T-helper 22 cell (primary cell): ENCODE results near the gene CETN3.

ENCODE experiments used
- DNase-seq: peaks from one replicate; pipeline ENCODE4 v3.0.0-alpha.2; 2020; ENCODE audit warnings: low read depth

The CETN3 gene

DNA sequence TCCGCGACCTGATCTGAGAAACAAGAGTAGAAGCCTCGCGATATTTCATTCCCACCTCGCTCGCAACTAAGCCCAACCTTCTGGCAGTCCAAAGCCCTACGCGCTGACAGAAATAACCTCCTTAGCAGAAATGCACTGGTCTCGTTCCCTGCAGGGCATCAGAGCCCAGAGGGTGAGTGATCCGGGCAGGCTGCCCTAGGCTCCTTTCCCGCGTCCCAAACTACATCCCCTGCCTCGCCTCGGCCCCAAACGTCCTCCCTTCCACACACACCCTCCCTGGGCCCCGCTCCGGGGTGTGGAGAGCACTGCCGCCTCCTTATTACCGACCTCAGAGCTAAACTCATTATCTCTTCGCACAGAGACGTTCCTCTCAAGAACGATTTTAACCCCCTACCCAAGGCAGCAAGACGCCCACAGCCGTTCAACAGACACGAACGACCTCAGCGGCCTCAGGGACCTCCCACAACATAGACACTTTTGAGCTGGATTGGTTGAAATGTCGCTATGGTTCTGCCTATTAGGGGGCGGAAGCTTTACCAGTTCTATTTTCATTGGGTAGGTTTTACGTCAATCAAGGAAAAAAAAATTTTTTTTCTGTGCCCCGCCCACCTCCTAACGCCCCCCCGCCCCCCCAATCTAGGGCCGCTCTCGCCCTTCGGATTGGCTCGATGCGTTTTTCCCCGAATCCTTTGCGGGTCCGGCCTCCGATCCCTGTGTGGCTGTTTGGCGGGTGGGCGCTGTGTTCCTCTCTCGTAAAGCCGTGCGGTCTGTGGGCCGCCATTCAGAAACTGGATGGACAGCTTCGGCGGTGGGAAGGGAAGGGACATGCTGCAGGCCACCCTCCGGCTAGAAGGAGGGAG, at the start of gene CETN3:
Gene CETN3 (minus strand): TSS at position 439 of the 860 bp plus-strand sequence. CDS start 95 bp downstream, at position 344.
- peak; percentile 85 for DNase-seq

DNA sequence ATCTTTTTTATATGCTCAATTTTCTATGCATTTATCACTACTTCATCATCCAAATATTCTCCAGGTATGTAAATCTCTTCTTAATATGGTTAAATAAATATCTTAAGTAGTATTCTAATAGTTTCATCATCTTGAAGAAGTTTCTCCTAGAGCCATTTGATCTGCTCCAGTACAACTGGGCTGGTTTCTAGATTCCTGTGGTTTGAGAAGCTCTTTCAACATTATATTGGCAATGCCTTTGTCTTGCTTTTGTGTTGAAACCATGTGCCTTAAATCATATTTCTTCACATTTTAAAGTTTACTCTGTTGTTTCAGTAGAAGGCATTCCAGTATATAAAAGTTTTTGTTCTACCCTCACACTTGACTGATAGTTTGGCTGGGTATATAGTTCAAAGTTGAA, 37.4 kb upstream of the CETN3 start:
- DNase-seq, result no peak

DNA sequence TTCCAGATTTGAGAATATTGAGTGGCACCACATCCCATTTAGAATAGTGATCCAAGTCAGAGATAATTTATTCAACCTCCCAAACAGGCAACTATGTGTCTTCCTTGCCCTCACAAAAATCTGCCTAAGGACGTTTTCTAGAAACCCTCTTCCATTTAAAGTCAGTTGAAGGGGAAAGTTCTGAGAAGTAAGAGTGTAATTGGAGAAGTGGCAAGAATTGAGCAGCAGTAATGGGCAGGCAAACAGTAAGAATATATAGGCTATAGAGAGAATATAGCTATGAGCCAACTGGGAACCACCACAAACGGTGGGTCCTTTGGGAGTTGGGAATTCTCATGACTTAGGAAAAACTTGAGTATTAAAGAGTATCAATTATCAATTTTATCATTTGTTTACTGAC, 31.1 kb upstream of the CETN3 start:
- DNase-seq, result no peak

DNA sequence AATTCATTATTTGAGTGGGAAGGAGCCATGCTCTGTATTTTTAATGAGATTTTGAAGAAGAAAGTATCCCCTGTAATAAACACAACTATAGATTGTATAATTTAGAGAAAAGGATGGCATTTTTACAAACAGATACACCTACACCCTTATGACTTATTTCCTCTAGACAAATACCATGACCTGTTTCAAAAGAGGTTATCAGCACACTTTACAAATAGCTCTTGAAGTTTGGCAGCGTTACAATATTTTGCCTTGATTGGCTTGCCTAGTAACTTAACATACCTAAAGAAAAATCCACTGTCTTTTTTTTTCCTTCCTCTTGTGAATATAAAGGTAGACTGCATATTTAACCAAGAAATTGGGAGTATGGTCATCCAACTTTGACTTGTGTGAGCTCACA, 28.5 kb upstream of the CETN3 start:
- no peak for DNase-seq

DNA sequence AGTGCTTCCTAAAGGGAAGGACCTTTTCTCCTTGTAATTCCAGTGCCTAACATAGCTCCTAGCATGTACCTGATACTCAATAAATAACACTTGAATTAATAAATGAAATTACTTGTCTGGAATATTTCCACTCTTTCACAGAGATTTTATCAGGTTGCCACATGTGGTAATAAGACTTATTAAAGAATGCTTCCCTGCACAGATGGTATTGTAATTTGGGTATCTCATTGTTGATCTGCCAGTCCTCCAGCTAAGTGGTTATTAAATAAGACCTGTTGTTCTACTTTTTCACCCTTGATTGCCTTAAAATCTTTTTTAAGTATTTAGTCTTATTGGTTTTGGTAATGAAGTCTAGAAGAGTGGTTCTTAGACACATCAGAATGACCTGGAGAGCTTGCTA, 28.1 kb upstream of the CETN3 start:
- no peak for DNase-seq

DNA sequence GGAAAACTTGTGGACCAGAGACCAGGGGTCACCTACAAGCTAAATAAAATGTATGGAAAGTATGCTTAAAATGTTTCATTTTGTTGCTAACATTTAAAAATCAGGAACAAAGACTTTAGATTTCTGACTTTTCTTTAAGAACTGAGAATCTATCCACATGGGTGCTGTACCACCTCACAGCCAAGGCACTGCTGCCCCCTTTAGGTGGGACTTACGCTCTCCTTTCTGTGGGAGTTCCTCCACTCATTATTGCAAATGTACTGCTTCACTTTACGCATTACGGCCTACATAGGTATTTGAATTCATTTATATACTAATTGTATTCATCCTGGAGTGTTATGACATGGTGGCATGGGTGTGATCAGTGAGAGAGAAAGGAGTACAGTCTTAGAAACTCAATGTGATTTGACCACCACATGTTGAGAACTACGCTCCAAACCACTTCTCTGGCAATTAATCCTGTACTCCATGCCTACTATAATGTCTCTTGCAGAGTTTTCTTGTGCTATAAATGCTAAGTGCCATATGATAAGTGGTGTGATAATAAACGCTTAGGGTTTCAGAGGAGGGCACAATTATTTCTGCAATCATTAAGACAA, 24.7 kb upstream of the CETN3 start:
- DNase-seq, result no peak

DNA sequence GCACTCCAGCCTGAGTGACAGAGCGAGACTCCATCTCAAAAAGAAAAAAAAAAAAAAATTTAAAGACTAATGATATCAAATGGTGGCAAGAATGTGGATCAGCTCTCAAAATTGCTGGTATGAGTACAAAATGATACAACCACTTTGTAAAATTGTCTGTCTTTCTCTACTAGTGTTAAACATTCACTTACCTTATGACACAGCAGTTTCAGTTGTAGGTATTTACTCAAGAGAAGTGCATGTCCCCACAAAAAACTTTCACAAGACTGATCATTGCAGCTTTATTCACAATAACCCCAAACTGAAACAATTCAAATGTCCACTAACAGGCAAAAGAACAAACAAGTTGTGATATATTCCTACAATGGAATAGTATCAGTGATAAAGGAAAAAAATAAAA, 14.7 kb upstream of the CETN3 start:
- no peak for DNase-seq

DNA sequence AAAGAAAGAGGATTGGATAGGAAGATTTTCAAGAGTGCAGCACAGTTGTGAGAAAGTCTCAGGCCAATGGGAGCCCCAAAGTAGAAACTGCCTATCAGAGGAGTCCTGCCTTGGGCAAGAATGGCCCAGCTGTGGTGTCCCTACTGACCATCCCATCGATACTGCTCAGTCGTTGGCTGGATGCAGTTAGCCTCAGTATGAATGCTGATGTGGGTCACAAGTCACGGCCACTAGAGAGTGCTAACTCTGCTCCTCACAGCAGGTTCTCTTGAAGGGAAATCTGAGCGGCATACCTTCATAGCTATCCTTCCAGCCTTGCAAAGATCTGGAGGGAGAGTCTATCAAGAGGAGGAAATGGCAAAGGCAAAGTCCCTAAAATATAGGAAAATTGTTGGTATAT, 11.6 kb upstream of the CETN3 start:
- DNase-seq, result no peak

DNA sequence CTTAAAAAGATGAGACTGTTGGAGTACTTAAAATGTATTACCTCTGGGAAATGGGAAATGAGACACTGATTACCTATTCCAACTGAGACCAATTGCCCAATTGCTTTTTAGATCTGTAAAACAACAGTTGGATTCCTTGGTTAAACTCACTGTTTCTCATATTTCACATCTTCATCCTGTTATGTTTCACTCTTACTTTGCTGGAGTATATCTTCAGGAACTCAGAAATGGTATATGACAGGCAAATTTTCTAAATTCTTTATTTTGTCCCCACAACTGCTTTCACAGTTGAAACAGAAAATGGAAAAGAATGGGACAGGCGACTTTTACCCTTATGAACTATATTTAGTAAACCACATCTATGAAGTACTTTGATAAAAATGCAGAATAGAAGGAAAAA, 8.7 kb upstream of the CETN3 start:
- DNase-seq, result no peak

DNA sequence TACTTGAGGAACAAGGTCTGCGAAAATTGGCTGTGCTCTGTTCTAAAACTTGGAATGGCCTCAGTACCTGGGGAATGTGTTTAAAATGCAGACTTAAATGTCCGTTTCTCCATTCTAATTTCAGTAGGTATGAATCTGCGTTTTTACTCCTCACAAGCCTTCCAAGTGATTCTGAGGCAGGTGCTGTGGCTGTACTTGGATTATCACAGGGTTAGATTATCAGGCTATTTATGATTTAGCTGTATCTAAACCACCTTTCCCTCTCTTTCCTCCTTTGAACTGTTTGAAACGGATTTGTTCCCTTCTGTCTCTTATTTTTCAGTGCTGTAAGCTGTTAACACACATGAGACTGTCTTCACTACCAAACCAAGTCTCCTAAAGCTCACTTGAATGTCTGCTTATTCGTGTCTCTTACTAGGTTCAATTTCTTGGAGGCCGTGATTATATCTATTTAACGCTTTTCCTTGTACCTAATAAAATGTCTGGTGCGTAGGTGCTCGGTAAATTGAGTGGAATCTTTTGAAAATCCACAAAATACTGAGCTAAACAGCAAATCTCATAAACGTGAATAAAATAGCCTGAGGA, 714 bp upstream of the CETN3 start:
- DNase-seq, result no peak

DNA sequence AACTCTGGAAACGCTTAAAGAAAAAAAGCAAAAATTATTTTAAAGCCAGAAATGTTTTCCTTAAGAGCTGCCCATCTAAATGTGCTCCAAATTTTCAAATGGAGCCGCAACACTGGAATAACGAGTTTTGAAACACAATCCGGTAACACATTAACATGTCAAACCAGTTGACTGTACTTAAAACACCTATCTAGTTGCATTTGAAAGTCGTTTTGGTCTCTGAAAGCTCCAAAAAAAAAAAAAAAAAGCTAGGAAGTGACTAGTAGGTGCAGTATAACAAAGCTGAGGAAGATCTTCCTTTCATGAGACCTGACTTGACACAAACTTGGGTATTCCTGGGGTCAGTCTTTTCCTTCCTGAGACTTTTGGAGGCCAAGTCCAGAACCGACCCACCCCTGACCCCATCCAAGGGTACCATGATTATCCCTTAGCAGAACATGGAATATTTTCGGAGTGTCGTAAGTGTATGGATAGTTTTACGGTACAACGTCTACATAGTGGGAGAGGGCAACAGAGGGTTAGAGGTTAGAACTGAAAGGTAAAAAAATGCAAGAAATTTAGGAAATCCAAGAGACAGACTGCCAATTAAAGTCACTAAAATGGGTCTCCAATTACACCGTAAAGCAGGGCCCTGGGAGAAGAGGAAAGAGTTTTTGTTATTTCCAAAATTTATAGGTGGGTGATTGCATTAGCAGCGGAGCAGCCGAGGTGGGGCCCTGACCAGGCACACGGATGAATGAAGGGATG, 812 bp downstream of the CETN3 start:
- no peak for DNase-seq

DNA sequence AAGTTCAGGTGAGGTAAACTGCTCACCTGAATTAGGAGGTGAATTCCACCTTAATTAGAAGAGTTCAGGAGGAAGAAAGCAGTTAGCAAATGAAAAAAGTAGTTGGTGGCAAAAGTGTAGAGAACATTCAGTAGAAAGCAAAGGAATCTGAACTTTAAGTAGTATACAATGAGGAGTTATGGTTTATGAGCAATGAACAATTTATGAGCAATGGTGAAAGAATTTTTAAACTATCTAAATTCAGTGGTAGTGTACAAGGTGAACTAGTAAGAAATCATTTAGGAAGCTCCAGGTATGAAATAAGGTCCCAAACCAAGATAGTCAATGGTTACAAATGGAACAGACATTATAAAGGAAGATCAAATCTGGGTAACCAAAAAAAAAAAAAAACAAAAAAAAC, 3.1 kb downstream of the CETN3 start:
- DNase-seq, result no peak

DNA sequence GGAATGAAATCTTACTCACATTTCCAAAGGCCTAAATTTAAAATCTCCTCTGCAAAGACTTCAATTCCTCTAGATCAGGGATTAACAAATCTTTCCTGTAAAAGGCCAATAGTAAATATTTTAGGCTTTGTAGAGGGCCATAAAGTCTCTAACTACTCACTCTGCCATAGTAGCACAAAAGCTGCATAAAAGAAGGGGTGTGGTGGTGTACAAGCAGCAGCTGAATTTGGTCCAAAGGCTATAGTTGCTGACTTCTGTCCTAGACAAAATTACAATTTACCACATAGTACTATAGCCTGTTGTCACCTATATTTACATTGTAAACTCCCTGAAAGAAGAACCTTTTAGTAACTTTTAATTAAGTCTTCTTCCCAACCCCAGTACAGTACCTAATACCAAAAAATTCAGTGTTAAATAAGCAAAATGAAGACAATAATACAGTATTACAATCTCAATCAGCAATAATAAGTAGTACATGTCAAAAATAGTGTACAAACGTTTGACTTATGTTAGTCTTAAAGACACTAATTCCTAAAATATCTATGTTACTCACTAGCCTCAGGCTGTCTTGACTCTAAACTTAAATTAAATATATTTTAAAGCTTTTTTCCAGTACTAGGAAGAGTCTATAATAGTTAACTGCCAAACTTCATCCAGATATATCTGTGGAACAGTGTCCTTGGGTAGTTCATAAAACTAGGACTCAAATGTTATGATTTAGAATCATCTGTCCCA, 6.9 kb downstream of the CETN3 start:
- DNase-seq, result no peak

DNA sequence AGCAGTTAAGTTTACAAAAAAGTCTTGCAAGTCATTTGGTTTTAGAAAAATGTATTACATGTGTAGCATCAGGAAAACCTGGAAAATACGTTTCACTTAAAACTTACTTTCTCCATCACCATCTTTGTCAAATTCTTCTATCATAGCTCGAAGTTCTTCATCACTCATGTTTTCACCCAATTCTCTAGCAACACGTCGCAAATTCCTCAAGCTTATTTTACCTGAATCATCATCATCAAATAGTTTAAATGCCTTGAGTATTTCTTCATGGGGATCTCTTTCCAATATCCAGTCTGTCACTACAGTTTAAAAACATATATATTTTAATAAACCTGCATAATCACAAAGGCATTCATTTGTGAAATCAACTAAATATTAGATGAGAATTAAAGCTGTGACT, 10.3 kb downstream of the CETN3 start:
- no peak for DNase-seq

DNA sequence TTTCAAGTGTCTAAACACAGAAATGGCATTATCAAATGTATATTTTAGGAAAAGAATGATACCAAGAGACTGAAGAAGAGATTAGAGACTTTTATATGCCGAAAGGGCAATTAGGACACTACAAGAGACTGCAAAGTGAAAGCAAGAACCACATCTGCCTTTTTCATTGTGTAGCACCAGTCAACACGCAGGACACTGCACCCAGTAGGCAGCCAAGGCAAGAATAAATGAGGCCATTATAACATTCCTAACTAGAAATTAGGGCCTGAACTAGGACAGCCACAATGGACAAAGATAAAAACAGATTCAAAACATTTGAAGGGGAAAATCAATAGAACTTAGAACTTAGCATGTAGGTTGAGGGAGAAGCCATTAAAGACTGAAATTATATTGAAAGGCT, 10.8 kb downstream of the CETN3 start:
- no peak for DNase-seq

DNA sequence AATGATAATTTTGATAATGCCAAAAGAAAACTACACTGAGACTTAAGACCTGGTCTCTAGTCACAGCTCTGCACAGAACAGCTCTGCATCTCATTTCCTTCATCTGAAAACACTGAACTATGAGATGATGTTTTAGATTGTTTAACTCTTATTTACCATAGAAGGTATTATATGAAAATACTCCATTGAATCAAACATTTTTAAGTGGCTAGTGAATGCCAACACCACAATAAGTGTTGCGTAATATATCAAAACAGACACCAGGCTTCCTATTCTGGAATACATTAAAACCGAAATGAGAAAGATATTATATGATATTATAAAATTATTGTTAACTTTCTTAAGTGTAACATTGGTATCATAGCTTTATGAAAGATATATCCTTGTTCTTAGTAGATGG, 14.6 kb downstream of the CETN3 start:
- no peak for DNase-seq

DNA sequence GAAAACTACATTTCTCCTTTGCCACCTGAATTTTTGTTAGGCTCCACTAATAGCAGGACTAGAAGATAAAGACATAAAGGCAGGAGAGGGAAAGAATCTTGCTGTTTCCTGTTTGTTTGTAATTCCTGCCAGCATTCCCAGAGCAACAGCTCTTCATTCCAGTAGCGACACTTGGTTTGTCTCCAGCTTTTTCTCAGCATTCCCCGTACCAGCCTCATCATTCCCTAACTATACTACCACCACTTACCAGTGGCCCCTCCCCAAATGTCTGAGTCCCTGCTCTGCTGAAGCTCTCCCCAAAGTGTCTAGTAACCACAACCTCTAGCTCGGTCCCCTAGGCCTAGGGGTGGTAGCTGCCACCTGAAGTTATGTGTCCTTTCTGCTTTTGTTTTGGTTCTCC, 18.6 kb downstream of the CETN3 start:
- DNase-seq, result no peak

DNA sequence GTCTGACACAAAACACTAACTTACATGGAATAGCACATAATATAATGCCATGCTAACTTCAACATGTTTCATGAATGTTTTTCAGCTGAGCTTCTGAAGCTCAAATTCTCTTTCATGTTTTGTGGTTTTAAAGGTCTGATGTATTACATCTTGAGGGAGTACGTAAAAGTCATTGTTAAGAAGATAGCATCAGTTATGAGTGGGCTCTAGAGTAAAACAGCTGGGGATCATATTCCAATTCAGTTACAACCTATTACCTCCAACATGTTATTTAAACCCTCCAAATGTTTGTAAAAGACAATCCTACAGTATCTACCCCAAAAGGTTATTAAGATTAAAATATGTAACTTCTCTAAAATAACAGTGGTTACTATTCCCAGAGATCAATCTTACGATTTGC, 19.2 kb downstream of the CETN3 start:
- no peak for DNase-seq

DNA sequence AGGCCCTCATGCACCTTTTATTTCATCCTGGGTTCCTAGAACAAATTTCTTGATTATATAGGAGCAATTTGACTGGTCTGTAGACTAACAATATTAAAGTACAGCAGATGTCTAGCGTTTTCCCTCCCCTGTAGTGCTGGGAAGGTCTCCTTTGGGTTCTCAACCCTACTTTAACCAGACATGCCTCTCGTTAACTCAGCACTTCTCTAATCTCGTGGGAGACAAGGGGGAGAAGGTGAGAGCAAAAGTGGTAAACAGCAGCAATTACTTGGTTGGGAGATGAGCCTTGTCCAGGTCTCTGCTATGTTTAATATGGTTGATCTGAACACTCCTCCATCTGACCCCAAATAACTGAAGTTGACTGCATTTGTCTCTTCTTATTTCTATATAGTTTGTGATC, 22.0 kb downstream of the CETN3 start:
- no peak for DNase-seq

DNA sequence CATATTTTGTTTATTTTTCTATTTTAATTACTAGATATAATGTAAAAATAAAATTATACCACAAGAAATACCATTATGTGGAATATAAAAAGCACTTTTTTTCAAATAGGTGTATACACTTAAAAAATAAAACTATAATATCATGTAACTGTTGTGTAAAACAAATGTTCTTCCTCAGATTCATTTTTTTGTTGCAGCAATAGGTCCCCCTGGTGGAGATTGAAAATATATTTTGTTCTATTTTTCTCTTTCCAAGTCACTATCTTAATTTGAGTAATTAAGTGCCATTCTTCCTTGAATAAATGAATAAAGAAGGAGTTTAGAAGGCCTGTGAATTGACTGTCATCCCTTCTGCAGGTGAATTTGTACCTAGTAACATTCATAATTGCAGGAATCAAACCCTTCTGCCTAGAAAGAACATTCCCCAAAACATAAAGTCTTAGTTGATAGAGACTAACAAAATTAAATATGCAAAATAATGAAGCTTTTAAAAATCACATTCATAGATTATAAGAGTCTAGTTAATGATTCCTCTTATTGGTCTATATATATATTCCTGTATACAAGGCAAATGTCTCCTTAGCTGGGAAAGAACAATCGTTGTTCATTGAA, 23.4 kb downstream of the CETN3 start:
- no peak for DNase-seq

DNA sequence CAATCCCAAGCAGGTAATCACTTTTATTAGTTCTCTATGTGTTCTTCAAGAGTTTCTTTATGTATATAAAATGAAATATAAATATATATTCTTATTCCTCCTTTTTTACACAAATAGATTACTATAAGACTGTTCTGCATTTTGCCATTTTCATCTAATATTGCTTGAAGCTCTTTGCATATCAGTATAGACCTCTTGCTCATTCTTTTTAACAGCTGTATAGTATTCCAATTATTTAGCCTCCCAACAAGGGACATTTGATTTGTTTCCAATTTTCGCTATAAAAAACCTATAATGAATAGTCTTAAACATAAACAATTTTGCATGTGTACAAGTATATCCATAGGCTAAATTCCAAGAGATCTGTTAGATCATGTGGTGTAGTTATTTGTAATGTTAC, 25.2 kb downstream of the CETN3 start:
- no peak for DNase-seq

DNA sequence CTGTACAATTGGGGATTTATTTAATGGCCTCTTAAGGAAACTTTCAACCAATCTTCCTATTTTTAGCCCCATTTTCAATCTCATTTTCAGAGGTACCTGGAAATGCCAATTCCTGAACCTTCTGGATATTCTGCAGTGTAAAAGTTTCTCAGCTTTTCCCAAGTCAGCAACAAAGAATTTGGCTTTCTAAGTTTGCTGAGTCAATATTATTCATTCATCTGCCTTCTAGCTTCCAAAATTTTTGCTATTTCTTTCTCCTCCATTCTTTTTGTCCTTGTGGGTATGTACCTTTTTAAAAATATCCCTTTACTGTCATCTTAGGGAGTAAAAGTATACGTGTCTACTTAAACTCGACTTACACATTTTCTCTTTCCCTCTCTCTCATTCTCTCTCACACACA, 25.7 kb downstream of the CETN3 start:
- no peak for DNase-seq
